H1 (cell line): ENCODE data around the gene SLC16A11. TPM values are rescaled to one million over a fixed set of nuclear protein-coding genes. Genes with fewer than 3 reads are reported as not detected.
A peak's percentile ranks its signal among the peaks of the same experiment; 100 is the strongest.

Source experiments
- CTCF ChIA-PET: fragments of 300-600 bp; sonication (Branson Sonifier 250); formaldehyde crosslinking; loops from one replicate; lab custom pipeline; 2021; ENCODE audit not compliant: partially characterized antibody; lab: Charles Lee
- POLR2A ChIA-PET: fragments of 300-600 bp; sonication (Branson Sonifier 250); formaldehyde crosslinking; loops from one replicate; lab custom pipeline; 2021; ENCODE audit warnings: inconsistent platforms; ENCODE audit not compliant: partially characterized antibody; lab: Charles Lee
- DNase-seq, 2 experiments: peaks; one replicate each; pipeline versions ENCODE4 v3.0.0 to v3.0.0-alpha.2; 2010 to 2022; ENCODE audit warnings: low spot score in 2 of 2, low read depth in 1 of 2, mixed read lengths in 1 of 2
- FAIRE-seq: peaks from 2 replicates; lab custom pipeline; 2011; peaks lifted over from hg19 to GRCh38; lab: Jason Lieb, UNC
- H2AFZ ChIP-seq: 2 replicates; pipeline ENCODE4 v1.8.1; 2012; ENCODE audit warnings: low read length, inconsistent platforms
- H2AK5ac ChIP-seq: 2 replicates; pipeline ENCODE4 v1.6.1; 2013; ENCODE audit warnings: low read depth, low read length
- H2BK120ac ChIP-seq: replicated peaks from 2 replicates; pipeline ENCODE3; 2013; ENCODE audit warnings: low read depth, low read length, inconsistent platforms
- H2BK12ac ChIP-seq: 2 replicates; pipeline ENCODE4 v1.6.1; 2013; ENCODE audit warnings: low read depth, low read length
- H2BK15ac ChIP-seq: 2 replicates; pipeline ENCODE4 v1.6.1; 2013; ENCODE audit warnings: low read length
- H2BK20ac ChIP-seq: 2 replicates; pipeline ENCODE4 v1.6.1; 2013; ENCODE audit warnings: low read length
- H2BK5ac ChIP-seq: 2 replicates; pipeline ENCODE4 v1.6.1; 2013; ENCODE audit warnings: low read depth, low read length
- H3K14ac ChIP-seq: 2 replicates; pipeline ENCODE4 v1.6.1; 2013; ENCODE audit warnings: inconsistent platforms; ENCODE audit not compliant: insufficient read length
- H3K18ac ChIP-seq: 2 replicates; pipeline ENCODE4 v1.6.1; 2013; ENCODE audit warnings: low read length; ENCODE audit errors: extremely low read depth
- H3K23ac ChIP-seq: 2 replicates; pipeline ENCODE4 v1.6.1; 2013; ENCODE audit warnings: inconsistent platforms; ENCODE audit not compliant: insufficient read length
- H3K23me2 ChIP-seq: 2 replicates; pipeline ENCODE4 v1.6.1; 2013; ENCODE audit warnings: low read depth, low read length
- H3K27ac ChIP-seq: 2 replicates; pipeline ENCODE4 v1.6.1; 2011; ENCODE audit warnings: low read depth, low read length, inconsistent platforms
- H3K27me3 ChIP-seq, 4 experiments: replicated peaks in 1 of 4; 1 replicate in 1 of 4; 2 replicates in 3 of 4; pipeline versions ENCODE4 v1.6.1 to v1.8.1; 2011 to 2013; ENCODE audit warnings: low read length in 3 of 4, mild to moderate bottlenecking in 3 of 4, inconsistent platforms in 2 of 4, mixed read lengths in 2 of 4, moderate library complexity in 1 of 4; ENCODE audit not compliant: control insufficient read depth in 3 of 4, insufficient read depth in 3 of 4; ENCODE audit errors: extremely low read depth in 1 of 4
- H3K36me3 ChIP-seq, 4 experiments: 2 replicates each; pipeline versions ENCODE4 v1.6.1 to v1.8.1; 2011 to 2013; ENCODE audit warnings: mild to moderate bottlenecking in 4 of 4, low read length in 3 of 4, moderate library complexity in 2 of 4, control low read depth in 1 of 4, inconsistent platforms in 1 of 4; ENCODE audit not compliant: insufficient read depth in 4 of 4, control insufficient read depth in 2 of 4
- H3K4ac ChIP-seq: replicated peaks from 2 replicates; pipeline ENCODE3; 2013; ENCODE audit warnings: low read length, low read depth, mixed read lengths, inconsistent platforms; ENCODE audit not compliant: insufficient read length
- H3K4me1 ChIP-seq, 4 experiments: replicated peaks in 1 of 4; 1 replicate in 1 of 4; 2 replicates in 3 of 4; pipeline versions ENCODE4 v1.6.1 to v1.8.1; 2011 to 2013; ENCODE audit warnings: low read length in 3 of 4, inconsistent platforms in 2 of 4, mixed read lengths in 1 of 4; ENCODE audit not compliant: insufficient read depth in 4 of 4, control insufficient read depth in 3 of 4
- H3K4me2 ChIP-seq, 2 experiments: 2 replicates each; pipeline versions ENCODE4 v1.6.1 to v1.8.1; 2011 to 2013; ENCODE audit warnings: low read depth in 2 of 2, low read length in 2 of 2, control low read depth in 1 of 2, inconsistent platforms in 1 of 2, mild to moderate bottlenecking in 1 of 2; ENCODE audit not compliant: insufficient read depth in 1 of 2
- H3K4me3 ChIP-seq, 4 experiments: fragments of 200-600, 300-600 bp in 1 of 4; sonication (generic), shearing (Covaris generic), sonication (Bioruptor Twin) in 1 of 4; 2 replicates each; pipeline versions ENCODE4 v1.5.1 to v1.8.1; 2011 to 2016; ENCODE audit warnings: low read length in 4 of 4, low read depth in 3 of 4, control low read depth in 2 of 4, inconsistent platforms in 2 of 4, mild to moderate bottlenecking in 2 of 4, mixed read lengths in 1 of 4, moderate library complexity in 1 of 4; ENCODE audit not compliant: insufficient read depth in 2 of 4; ENCODE audit errors: extremely low read depth in 1 of 4
- H3K56ac ChIP-seq: replicated peaks from 2 replicates; pipeline ENCODE3; 2013; ENCODE audit warnings: low read depth, mild to moderate bottlenecking, mixed read lengths, low read length, inconsistent platforms; ENCODE audit not compliant: insufficient read length
- H3K79me1 ChIP-seq: 2 replicates; pipeline ENCODE4 v1.6.1; 2013; ENCODE audit warnings: low read depth, low read length, control low read depth
- H3K79me2 ChIP-seq, 2 experiments: 2 replicates each; pipeline versions ENCODE4 v1.6.1 to v1.8.1; 2012 to 2013; ENCODE audit warnings: low read length in 2 of 2, mild to moderate bottlenecking in 2 of 2, inconsistent platforms in 1 of 2; ENCODE audit not compliant: insufficient read depth in 2 of 2, control insufficient read depth in 1 of 2
- H3K9ac ChIP-seq, 4 experiments: replicated peaks in 1 of 4; 1 replicate in 1 of 4; 2 replicates in 3 of 4; pipeline versions ENCODE4 v1.6.1 to v1.8.1; 2011 to 2013; ENCODE audit warnings: low read depth in 3 of 4, low read length in 3 of 4, control low read depth in 2 of 4, mild to moderate bottlenecking in 2 of 4, moderate library complexity in 2 of 4, inconsistent platforms in 1 of 4; ENCODE audit errors: extremely low read depth in 1 of 4
- H3K9me3 ChIP-seq, 2 experiments: 2 replicates each; pipeline versions ENCODE4 v1.6.1 to v1.8.1; 2012 to 2013; ENCODE audit warnings: mild to moderate bottlenecking in 2 of 2, moderate library complexity in 2 of 2, control low read depth in 1 of 2, inconsistent platforms in 1 of 2, low read depth in 1 of 2, low read length in 1 of 2, mixed read lengths in 1 of 2; ENCODE audit not compliant: insufficient read depth in 2 of 2
- H4K20me1 ChIP-seq, 2 experiments: replicated peaks in 1 of 2; 2 replicates each; pipeline versions ENCODE3 to v1.8.1; 2011 to 2013; ENCODE audit warnings: inconsistent platforms in 2 of 2, low read length in 2 of 2, mild to moderate bottlenecking in 1 of 2; ENCODE audit not compliant: insufficient read depth in 2 of 2, control insufficient read depth in 1 of 2
- H4K5ac ChIP-seq: 2 replicates; pipeline ENCODE4 v1.6.1; 2013; ENCODE audit warnings: low read length, low read depth, mixed read lengths, inconsistent platforms; ENCODE audit not compliant: insufficient read length
- H4K8ac ChIP-seq: 2 replicates; pipeline ENCODE4 v1.8.0; 2013; ENCODE audit warnings: mild to moderate bottlenecking, moderate library complexity, low read length, inconsistent platforms; ENCODE audit not compliant: insufficient read depth; ENCODE audit errors: extremely low read depth
- H4K91ac ChIP-seq: replicated peaks from 2 replicates; pipeline ENCODE3; 2013; ENCODE audit warnings: low read length, mixed read lengths, inconsistent platforms; ENCODE audit not compliant: insufficient read length
- CHD2 ChIP-seq: IDR thresholded peaks from 2 replicates; pipeline ENCODE4 v1.6.1; 2012; ENCODE audit warnings: low read length, improper control_type of control experiment
- EZH2 ChIP-seq: fragments of 200-600 bp; sonication (generic); IDR thresholded peaks from 2 replicates; pipeline ENCODE4 v1.7.1; 2012; ENCODE audit warnings: low read depth, mild to moderate bottlenecking, moderate library complexity, low read length, inconsistent platforms; ENCODE audit not compliant: severe bottlenecking
- MAFK ChIP-seq: IDR thresholded peaks from 2 replicates; pipeline ENCODE4 v1.6.1; 2012; ENCODE audit warnings: low read depth, mild to moderate bottlenecking, improper control_type of control experiment, low read length
- POU5F1 ChIP-seq: IDR thresholded peaks from 2 replicates; pipeline ENCODE4 v1.6.1; 2011; ENCODE audit warnings: low read depth, mild to moderate bottlenecking, low read length, moderate library complexity
- TAF7 ChIP-seq: optimal IDR thresholded peaks from 2 replicates; pipeline ENCODE3; 2011; ENCODE audit warnings: low read depth, mild to moderate bottlenecking, inconsistent platforms, low read length, moderate library complexity, borderline replicate concordance
- ZNF274 ChIP-seq: IDR thresholded peaks from 2 replicates; pipeline ENCODE4 v1.7.0; 2012; ENCODE audit warnings: low read length, borderline replicate concordance; ENCODE audit errors: extremely low read depth
- WGBS, 2 experiments: shearing (Covaris generic) in 1 of 2; methylation state at CpG; one replicate each; pipeline versions ENCODE4 v1.1.6 to v1.1.7; 2013 to 2015; ENCODE audit warnings: low lambda C conversion rate in 2 of 2, mixed read lengths in 2 of 2, inconsistent platforms in 1 of 2, low coverage in 1 of 2, missing lambda C conversion rate in 1 of 2; ENCODE audit not compliant: insufficient replicate concordance in 2 of 2, insufficient coverage in 1 of 2, insufficient read length in 1 of 2; ENCODE audit errors: extremely low coverage in 1 of 2, missing lambda C conversion rate in 1 of 2; 5-methylcytosine and 5-hydroxymethylcytosine counted together
- polyA plus RNA-seq, 7 experiments: library from polyadenylated mRNA; depleted of rRNA in 3 of 7; stranded (reverse) in 5 of 7; unstranded in 2 of 7; fragments of >200 nt in 5 of 7; fragments of 200-250 nt in 2 of 7; gene quantifications; 1 replicate in 5 of 7; 2 replicates in 1 of 7; 4 replicates in 1 of 7; pipeline versions ENCODE4 v1.2.1 to v1.2.3, GENCODE V29; 2011 to 2013; ENCODE audit warnings: missing spikeins in 2 of 7, mixed read lengths in 2 of 7
- total RNA-seq: library from RNA; stranded (reverse); fragmentation: NEBNext Ultra II Directional; extraction: Animal tissue kit (Norgen Biotek cat#: 25700); gene quantifications from 2 replicates; pipeline ENCODE4 v1.2.1, GENCODE V29; 2021
- TF ChIP-seq, protein P1 (sequence below): IDR thresholded peaks from 2 replicates; pipeline ENCODE4 v1.6.1; 2012; ENCODE audit warnings: low read length, inconsistent platforms

Gene SLC16A11
- total and polyA plus RNA-seq, 2 of the 8 experiments (the other 6 are each of a cell fraction or from before 2014, with no cell fraction given): 0.35 to 0.39 TPM

DNA sequence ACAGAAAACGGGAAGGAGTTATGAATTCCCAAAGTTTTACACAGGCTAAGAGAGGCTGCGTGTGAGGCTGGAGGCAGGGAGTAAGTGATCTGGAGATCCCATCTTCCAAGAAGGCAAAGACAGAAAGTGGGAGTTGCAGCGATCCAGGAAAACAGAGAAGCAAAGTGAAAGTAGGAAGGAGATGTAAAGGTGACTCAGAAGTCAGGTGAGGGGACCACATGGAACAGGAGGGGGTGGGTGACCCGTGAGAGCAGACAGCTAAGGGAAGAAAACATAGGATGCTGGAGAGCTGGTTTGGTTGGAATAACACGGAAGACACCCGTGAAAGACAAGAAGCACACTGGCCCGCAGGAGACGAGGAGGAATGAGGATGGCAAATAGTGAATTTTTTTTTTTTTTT, 46.7 kb downstream of the SLC16A11 start:
- CTCF ChIA-PET: no interaction called here

More for the DNA sequence above, 46.7 kb downstream of the SLC16A11 start:
- Histone ChIP-seq H2BK20ac (no peak overlapping the region), H2BK12ac (no peak overlapping the region), H3K18ac (no peak overlapping the region), H2AFZ (no peak overlapping the region), H3K4ac (no peak overlapping the region), H3K27me3 (peaks cover 2 to 39% (median 25%) of the 10 kb centered on the region in 4 experiments)
- POLR2A ChIA-PET: interaction anchor here (1.3 kb wide), 1 partner anchor 81 kb away, joined by 3 read pairs; no protein-coding TSS in a partner anchor
- TF ChIP-seq EZH2 (no peak), CHD2 (no peak), POU5F1 (no peak), MAFK (no peak), TAF7 (no peak), ZNF274 (no peak)
- TF ChIP-seq, protein P1, sequence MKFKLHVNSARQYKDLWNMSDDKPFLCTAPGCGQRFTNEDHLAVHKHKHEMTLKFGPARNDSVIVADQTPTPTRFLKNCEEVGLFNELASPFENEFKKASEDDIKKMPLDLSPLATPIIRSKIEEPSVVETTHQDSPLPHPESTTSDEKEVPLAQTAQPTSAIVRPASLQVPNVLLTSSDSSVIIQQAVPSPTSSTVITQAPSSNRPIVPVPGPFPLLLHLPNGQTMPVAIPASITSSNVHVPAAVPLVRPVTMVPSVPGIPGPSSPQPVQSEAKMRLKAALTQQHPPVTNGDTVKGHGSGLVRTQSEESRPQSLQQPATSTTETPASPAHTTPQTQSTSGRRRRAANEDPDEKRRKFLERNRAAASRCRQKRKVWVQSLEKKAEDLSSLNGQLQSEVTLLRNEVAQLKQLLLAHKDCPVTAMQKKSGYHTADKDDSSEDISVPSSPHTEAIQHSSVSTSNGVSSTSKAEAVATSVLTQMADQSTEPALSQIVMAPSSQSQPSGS: no peak
- TF ChIP-seq, all 59 proteins: peak for 0
- FAIRE-seq (no peak), DNase-seq (no peak)
- Histone ChIP-seq H3K9me3 (no peaks in the 10 kb centered on the region), H3K27ac (no peak overlapping the region), H3K36me3 (peaks cover 0 to 4% (median 3%) of the 10 kb centered on the region in 4 experiments; a peak in 3 of 8 replicates), H4K5ac (no peak overlapping the region), H2BK15ac (no peak overlapping the region), H3K4me3 (no peak overlapping the region), H3K23ac (no peak overlapping the region), H3K9ac (no peak overlapping the region), H3K79me2 (no peaks in the 10 kb centered on the region), H2BK5ac (no peak overlapping the region), H3K56ac (no peak overlapping the region), H4K91ac (no peak overlapping the region), H2AK5ac (no peak overlapping the region), H2BK120ac (no peak overlapping the region), H3K14ac (no peak overlapping the region), H3K23me2 (peaks cover 10% of the 10 kb centered on the region; the same call in 1 of the 2 replicates), H3K4me1 (peaks cover 0 to 9% (median 1%) of the 10 kb centered on the region in 4 experiments; a peak in 2 of 7 replicates), H3K79me1 (no peaks in the 10 kb centered on the region), H4K8ac (no peak overlapping the region), H4K20me1 (peaks cover 1 to 14% of the 10 kb centered on the region in 2 experiments), H3K4me2 (peak overlapping the region in 1 of 2 experiments; percentile 84; a peak in 1 of 4 replicates)
- 82% methylated on average over 8 of the region's 8 CpGs; no CpG with 5 or more reads in 1 of the 2 experiments for WGBS, 2 experiments
